B cell (primary cell): ENCODE results near the gene FILIP1.

ENCODE experiments used
- CTCF ChIP-seq: fragments of 200-600 bp; IDR thresholded peaks from one replicate; pipeline ENCODE4 v1.8.0; 2022; ENCODE audit warnings: antibody characterized with exemption, mild to moderate bottlenecking
- EZH2 ChIP-seq: IDR thresholded peaks from 2 replicates; pipeline ENCODE4 v1.6.1; 2012; ENCODE audit warnings: borderline replicate concordance, low read depth, mild to moderate bottlenecking, moderate library complexity, low read length; ENCODE audit not compliant: insufficient read depth, poor library complexity, severe bottlenecking

DNA sequence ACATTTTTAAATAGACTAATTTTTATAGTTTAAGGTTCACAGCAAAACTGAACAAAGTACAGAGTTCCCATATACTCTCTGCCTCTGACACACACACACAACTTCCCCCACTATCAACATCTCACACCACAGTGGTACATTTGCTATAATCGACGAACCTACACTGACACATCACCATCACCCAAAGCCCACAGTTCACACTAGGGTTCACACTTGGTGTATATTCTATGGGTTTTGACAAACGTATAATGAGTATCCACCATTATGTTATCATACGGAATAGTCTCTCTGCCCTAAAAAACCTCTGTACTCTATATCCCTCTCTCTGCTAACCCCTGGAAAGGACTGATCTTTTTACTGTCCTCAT, 224.6 kb downstream of the FILIP1 start:
- TF ChIP-seq CTCF = no peak
- no peak for TF ChIP-seq EZH2
